Putamen (tissue), 1 donor: ENCODE results near the gene GPR101.
"Not testable (repeated sequence)": the region's sequence is repeated elsewhere in the genome, so short reads cannot be mapped to it uniquely, and the experiment has no call there.

Experiments used
- DNase-seq: peaks from one replicate; pipeline ENCODE4 v3.0.0-alpha.2; 2016; ENCODE audit warnings: low spot score

Gene GPR101

DNA sequence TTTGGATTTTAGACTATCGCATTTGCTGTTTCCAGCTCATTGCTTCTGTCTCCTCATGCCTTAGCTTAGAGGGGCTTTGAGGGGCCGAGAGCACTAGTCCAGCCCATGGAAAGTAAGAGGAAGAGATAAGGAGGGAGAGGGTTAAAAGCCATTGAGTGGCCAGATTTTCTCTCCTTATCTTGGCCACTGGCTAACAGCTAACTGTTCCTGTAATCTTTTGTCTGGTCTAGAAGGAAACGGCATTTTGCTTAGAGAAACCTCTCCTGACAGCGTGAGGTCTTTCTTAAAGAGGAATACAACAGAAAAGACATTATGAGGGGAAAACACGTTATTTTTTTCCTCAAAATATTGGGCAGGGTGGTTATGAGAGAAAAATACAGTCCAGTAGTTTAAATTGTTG, 7.9 kb downstream of the GPR101 start:
- no peak for DNase-seq

GRCh38 chrX:137000236-137000635, 33.6 kb downstream of the GPR101 start:
- DNase-seq: not testable (repeated sequence)

DNA sequence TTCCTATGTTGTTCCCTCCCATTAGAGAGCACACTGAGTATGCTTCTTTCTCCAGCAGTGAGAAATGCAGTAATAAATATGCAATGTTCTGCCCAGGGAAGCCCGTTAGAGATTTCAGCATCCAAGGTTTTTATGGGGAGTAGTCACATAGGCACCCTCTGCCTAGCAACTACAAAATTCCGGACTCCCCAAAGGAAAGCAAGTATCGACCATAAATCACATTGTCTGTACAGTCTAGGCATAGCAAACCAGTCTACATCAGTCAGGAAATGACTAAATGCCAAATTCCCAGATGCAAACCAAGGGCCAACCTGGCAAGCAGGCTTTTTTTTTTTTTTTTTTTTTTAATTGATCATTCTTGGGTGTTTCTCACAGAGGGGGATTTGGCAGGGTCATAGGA, 34.8 kb downstream of the GPR101 start:
- no peak for DNase-seq
